ENCODE measurements around the gene GRK3. TPM values are rescaled to one million over a fixed set of nuclear protein-coding genes. Genes with fewer than 3 reads are reported as not detected.

The GRK3 gene
- total and polyA plus RNA-seq, 10 of the 15 experiments (the other 5 are each of a cell fraction or from before 2014, with no cell fraction given), result 3.1 to 35.1 (median 14.7) TPM

GRCh38 chr22:25644122-25644521 lies 79.6 kb downstream of the GRK3 start:
- no peak for ATAC-seq
- H3K9ac ChIP-seq (ENCODE audit: control insufficient read depth, insufficient read depth, low read length), result no peak overlapping the region
- ChIA-PET SMC1A (ENCODE audit: uncharacterized antibody, unreplicated experiment) (interaction anchor here (0.9 to 6.5 kb wide), 11 partner anchors 8 to 81 kb away, joined by 3 to 58 read pairs (median 6); no protein-coding TSS in a partner anchor), POLR2A (no interaction called here), CTCF (interaction anchor here (0.6 to 1.5 kb wide), 4 partner anchors 16 to 979 kb away, joined by 3 to 4 read pairs (median 3); no protein-coding TSS in a partner anchor), RAD21 (ENCODE audit: unreplicated experiment) (interaction anchor here (0.7 to 5.0 kb wide), 7 partner anchors 12 to 100 kb away, joined by 3 to 34 read pairs (median 6); no protein-coding TSS in a partner anchor)
- peaks cover 4% of the 10 kb centered on the region; the same call in 1 of the 2 replicates for H3K79me2 ChIP-seq (ENCODE audit: control insufficient read depth, insufficient read depth, low read length)
- in situ Hi-C loops (cut with MboI), result no loop called here
- FAIRE-seq, result no peak
- peak overlapping the region; percentile 28; the same call in 1 of the 2 replicates for H3K4me2 ChIP-seq (ENCODE audit: control insufficient read depth, insufficient read depth)
- no peaks in the 10 kb centered on the region; a peak in 1 of 4 replicates for H3K36me3 ChIP-seq (ENCODE audit: control insufficient read depth in 2 of 2, insufficient read depth in 2 of 2, low read length in 1 of 2)
- intact Hi-C loops (cut with micrococcal nuclease; ENCODE audit: unreplicated experiment), result no loop called here
- 97% methylated on average over 3 of the region's 3 CpGs for WGBS (ENCODE audit: insufficient coverage, insufficient replicate concordance, low lambda C conversion rate, missing lambda C conversion rate)
- TF ChIP-seq MXI1 (IDR thresholded peaks at IDR 0.05; ENCODE audit: low read depth, low read length) (no peak), BACH1 (IDR thresholded peaks at IDR 0.05; ENCODE audit: borderline replicate concordance) (no peak), IKZF1 (conservative IDR thresholded peaks at IDR 0.05) (no peak), KDM1A (IDR thresholded peaks at IDR 0.05; ENCODE audit: borderline replicate concordance) (no peak), ZBTB40 (IDR thresholded peaks at IDR 0.05; ENCODE audit: borderline replicate concordance) (no peak), BCL11A (IDR thresholded peaks at IDR 0.05; ENCODE audit: low read depth, low read length) (no peak)
- H3K27ac ChIP-seq (ENCODE audit: control insufficient read depth, insufficient read depth), result 0 out of 2 replicates have a peak overlapping the region, but pooled peaks have one; percentile 36
- no peaks in the 10 kb centered on the region for H3K27me3 ChIP-seq (replicated peaks in 1 of 2; ENCODE audit: control insufficient read depth in 2 of 2, insufficient read depth in 2 of 2, low read length in 1 of 2)
- H3K4me3 ChIP-seq, result no peak overlapping the region
- peaks cover 13% of the 10 kb centered on the region; the same call in 1 of the 2 replicates for H3K4me1 ChIP-seq (ENCODE audit: control insufficient read depth, insufficient read depth, low read length)
- BruUV-seq (replicated peaks), result no TSS peak
- H3K9me3 ChIP-seq (replicated peaks; ENCODE audit: control insufficient read depth, insufficient read depth, low read length), result no peaks in the 10 kb centered on the region; the same call in 1 of the 3 replicates
- no peaks in the 10 kb centered on the region for H4K20me1 ChIP-seq (ENCODE audit: control insufficient read depth, insufficient read depth)
- no peak overlapping the region for H2AFZ ChIP-seq (ENCODE audit: control insufficient read depth, low read depth, low read length)
- no peak for DNase-seq (ENCODE audit: low read depth, low spot score)

Measured in GM12878 (cell line).